ACC112 (cell line): Measurements from ENCODE around the gene ZNF514.
A peak's percentile ranks its signal among the peaks of the same experiment; 100 is the strongest.

Experiments used
- H2AFZ ChIP-seq: fragments of 200-600 bp; sonication (generic); one replicate; pipeline ENCODE4 v1.6.0; 2017; ENCODE audit warnings: antibody characterized with exemption, low read length; ENCODE audit not compliant: unreplicated experiment
- H3K27ac ChIP-seq: fragments of 200-600 bp; sonication (generic); 2 replicates; pipeline ENCODE4 v1.5.1; 2014; ENCODE audit warnings: low read depth, mild to moderate bottlenecking, antibody characterized with exemption, low read length, moderate library complexity
- H3K27me3 ChIP-seq: fragments of 200-600 bp; sonication (generic); 2 replicates; pipeline ENCODE4 v1.6.1; 2014; ENCODE audit warnings: mild to moderate bottlenecking, antibody characterized with exemption, low read length, moderate library complexity, mixed read lengths; ENCODE audit not compliant: insufficient read depth
- H3K36me3 ChIP-seq: fragments of 200-600 bp; sonication (generic); 2 replicates; pipeline ENCODE4 v1.6.1; 2016; ENCODE audit warnings: mild to moderate bottlenecking, antibody characterized with exemption, low read length, moderate library complexity, mixed read lengths; ENCODE audit not compliant: insufficient read depth
- H3K4me1 ChIP-seq: fragments of 200-600 bp; sonication (generic); one replicate; pipeline ENCODE4 v1.6.1; 2016; ENCODE audit warnings: low read length, mixed read lengths; ENCODE audit not compliant: insufficient read depth, unreplicated experiment, control insufficient read depth
- H3K4me3 ChIP-seq: fragments of 200-600 bp; sonication (generic); 2 replicates; pipeline ENCODE4 v1.5.1; 2014; ENCODE audit warnings: mild to moderate bottlenecking, low read depth, low read length
- H3K79me2 ChIP-seq: fragments of 200-600 bp; sonication (generic); one replicate; pipeline ENCODE4 v1.6.0; 2016; ENCODE audit warnings: low read length; ENCODE audit not compliant: control insufficient read depth, unreplicated experiment, insufficient read depth

The ZNF514 gene

DNA sequence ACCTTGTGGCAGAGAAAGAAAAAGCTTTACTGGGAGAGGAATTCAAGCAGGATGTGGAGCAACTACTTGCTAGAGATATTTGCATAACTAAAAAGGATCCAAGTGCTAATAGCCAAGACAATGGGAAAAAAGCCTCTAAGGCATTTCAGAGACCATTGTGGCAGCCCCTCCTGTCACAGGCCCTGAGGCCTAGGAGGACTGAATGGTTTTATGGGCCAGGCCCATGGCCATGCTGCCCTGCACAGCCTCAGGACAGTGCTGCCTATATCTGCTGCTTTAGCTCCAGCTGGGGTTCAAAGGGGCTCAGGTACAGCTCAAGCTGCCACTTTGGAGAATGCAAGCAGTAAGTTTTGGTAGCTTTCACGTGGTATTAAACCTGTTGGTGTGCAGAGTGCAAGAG lies 20.9 kb downstream of the ZNF514 start:
- Histone ChIP-seq H3K36me3 (0 out of 2 replicates have a peak, but pooled peaks cover 3% of the 10 kb centered on the region), H3K4me3 (no peak overlapping the region), H3K27ac (no peak overlapping the region), H3K27me3 (no peaks in the 10 kb centered on the region), H3K4me1 (no peaks in the 10 kb centered on the region), H3K79me2 (no peaks in the 10 kb centered on the region), H2AFZ (no peak overlapping the region)

DNA sequence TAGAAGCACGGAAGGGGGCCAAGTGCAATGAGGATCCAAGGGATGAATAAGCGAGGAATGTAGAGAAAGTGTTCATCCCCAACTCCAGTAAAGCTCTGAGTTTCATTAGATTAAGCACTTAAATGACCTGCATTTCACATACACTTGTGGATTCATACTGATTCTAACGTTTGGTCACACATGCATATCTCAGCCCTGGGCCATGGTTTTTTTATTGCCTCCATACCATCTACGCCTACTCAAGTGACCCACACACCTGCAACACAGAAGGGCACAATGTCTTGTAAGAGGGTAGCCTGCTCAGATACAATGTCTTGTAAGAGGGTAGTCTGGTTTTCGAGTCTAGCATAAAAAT lies 37.5 kb downstream of the ZNF514 start:
- Histone ChIP-seq H3K4me1 (peaks cover 6% of the 10 kb centered on the region), H3K27ac (no peak overlapping the region), H3K4me3 (peak overlapping the region; percentile 100), H3K27me3 (no peaks in the 10 kb centered on the region), H3K36me3 (peaks cover 4% of the 10 kb centered on the region; the same call in 1 of the 2 replicates), H3K79me2 (peaks cover 36% of the 10 kb centered on the region), H2AFZ (peak overlapping the region; percentile 35)

DNA sequence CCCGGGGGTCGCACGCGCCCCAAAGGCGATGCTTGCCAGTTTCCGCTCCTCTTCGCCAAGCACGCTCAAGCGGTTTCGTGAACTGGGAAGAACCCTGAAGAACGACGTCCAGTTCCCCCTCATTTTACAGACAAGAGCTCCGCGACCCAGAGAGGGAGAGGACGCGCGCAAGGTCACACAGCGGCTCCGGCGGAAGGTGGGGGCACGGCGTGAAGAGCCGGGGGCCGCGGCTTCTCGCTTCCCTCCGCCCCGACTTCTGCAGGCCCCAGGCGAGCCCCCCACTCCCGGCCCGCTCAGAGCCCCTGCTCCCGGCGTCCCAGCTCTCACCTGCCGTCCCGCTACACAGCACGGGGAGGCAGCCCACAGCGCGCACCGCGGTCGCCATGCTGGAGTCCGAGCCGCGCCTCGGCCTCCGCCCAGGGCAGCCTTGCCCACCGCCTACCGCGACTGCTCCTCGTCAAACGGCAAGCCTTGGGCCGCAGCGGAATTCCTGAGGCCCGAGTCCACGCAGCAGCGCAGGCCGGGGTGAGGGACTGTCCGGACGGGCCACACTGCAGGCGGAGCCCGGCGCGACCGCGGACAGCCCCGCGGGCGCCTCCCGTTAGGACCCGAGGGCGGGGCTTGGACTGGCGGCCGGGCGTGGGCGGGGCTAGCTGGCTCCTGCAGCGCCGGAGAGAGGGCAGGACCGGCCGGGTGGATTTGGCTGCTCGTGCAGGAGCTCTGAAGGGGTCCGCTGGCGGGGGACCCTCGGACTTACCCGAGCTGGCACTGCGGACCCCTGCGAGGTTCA lies 38.0 kb downstream of the ZNF514 start, which contains the start of gene MRPS5:
MRPS5 (minus strand) TSS at position 402 of the 790 bp plus-strand sequence; CDS start at position 385, 17 bp downstream.
- peak within 1 kb of the TSS; percentile 100 for H3K4me3 ChIP-seq
- peak within 1 kb of the TSS; percentile 88 for H3K27ac ChIP-seq
- peak within 1 kb of the TSS; percentile 98 for H2AFZ ChIP-seq
- no peaks in the 10 kb centered on the region for H3K27me3 ChIP-seq
- H3K36me3 ChIP-seq = peaks cover 7% of the 10 kb centered on the region; the same call in 1 of the 2 replicates
- H3K4me1 ChIP-seq = peaks cover 6% of the 10 kb centered on the region
- peaks cover 36% of the 10 kb centered on the region for H3K79me2 ChIP-seq

DNA sequence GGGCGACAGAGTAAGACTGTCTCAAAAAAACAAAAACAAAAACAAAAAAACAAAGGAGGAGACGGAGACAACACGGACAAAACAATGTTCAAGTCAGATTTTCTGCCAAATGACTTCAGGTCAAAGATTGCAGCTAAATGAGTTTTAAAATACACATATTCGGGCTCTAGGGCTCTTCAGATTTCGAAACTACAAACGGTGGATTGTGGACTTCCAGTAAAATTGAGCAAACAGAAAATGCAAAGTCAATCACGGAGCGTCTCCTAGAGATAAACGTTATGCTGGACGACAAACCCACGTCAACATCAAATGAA lies 38.6 kb downstream of the ZNF514 start:
- peak overlapping the region; percentile 88 for H3K27ac ChIP-seq
- H3K4me3 ChIP-seq = peak overlapping the region; percentile 100
- H3K36me3 ChIP-seq = peaks cover 7% of the 10 kb centered on the region; the same call in 1 of the 2 replicates
- peaks cover 6% of the 10 kb centered on the region for H3K4me1 ChIP-seq
- peak overlapping the region; percentile 98 for H2AFZ ChIP-seq
- H3K79me2 ChIP-seq = peaks cover 36% of the 10 kb centered on the region
- no peaks in the 10 kb centered on the region for H3K27me3 ChIP-seq

DNA sequence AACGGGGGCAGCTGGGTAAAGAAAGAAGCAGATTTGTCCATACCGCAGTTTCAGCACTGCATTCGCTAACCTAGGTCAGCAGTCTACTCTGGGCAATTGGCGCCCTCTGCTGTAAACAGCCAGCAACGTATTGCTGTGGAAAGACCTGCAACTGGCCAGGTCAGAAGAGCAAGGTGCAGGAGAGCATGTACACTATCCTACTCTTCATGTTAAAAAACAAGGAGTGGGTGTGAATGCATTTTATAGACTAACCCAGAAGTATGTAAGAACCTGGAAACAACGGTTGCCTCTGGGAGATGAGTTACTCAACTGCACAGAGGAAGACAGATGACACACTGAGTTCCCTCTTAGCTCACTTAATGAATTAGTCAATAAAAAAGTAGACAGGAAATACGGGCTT lies 44.2 kb downstream of the ZNF514 start:
- no peaks in the 10 kb centered on the region for H3K27me3 ChIP-seq
- peaks cover 29% of the 10 kb centered on the region for H3K79me2 ChIP-seq
- no peak overlapping the region for H3K27ac ChIP-seq
- peaks cover 13% of the 10 kb centered on the region; the same call in 1 of the 2 replicates for H3K36me3 ChIP-seq
- no peak overlapping the region for H2AFZ ChIP-seq
- H3K4me3 ChIP-seq = no peak overlapping the region
- peaks cover 4% of the 10 kb centered on the region for H3K4me1 ChIP-seq

DNA sequence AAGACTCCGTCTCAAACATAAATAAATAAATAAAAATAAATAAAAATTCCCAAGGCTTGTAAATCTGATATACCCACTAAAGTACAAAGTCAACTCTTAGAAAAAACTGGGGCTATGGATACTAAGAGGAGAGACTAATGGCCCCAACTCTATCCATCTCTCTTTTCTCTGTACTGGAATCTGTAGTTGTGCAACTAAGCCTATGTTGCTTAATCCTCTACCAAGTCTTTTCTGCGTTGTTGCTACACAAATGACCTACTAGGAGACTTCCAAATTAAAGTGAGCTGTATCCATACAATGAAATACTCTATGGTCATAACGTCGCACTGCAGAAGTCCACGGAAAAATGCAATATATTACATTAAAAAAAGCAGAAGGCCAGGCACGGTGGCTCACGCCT lies 46.2 kb downstream of the ZNF514 start:
- H3K79me2 ChIP-seq = peaks cover 9% of the 10 kb centered on the region
- peaks cover 24% of the 10 kb centered on the region for H3K36me3 ChIP-seq
- no peaks in the 10 kb centered on the region for H3K27me3 ChIP-seq
- H3K27ac ChIP-seq = no peak overlapping the region
- no peak overlapping the region for H2AFZ ChIP-seq
- no peak overlapping the region for H3K4me3 ChIP-seq
- no peaks in the 10 kb centered on the region for H3K4me1 ChIP-seq

DNA sequence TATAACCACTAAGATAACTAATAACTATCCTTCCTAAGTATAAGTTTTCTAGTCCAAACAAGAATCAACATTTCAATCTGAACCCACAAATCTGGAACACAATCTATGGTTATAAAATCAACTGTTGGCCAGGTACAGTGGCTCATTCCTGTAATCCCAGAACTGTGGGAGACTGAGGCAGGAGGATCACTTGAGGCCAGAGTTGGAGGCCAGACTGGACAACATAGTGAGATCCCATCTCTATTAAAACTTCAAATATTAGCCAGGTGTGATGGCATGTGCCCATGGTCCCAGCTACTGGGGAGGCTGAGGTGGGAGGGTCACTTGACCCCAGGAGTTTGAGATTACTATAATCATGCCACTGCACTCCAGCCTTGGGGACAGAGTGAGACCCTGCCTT lies 49.3 kb downstream of the ZNF514 start:
- H3K79me2 ChIP-seq = peaks cover 3% of the 10 kb centered on the region
- no peak overlapping the region for H3K27ac ChIP-seq
- no peaks in the 10 kb centered on the region for H3K27me3 ChIP-seq
- H3K4me3 ChIP-seq = no peak overlapping the region
- H3K4me1 ChIP-seq = no peaks in the 10 kb centered on the region
- H2AFZ ChIP-seq = no peak overlapping the region
- peaks cover 36% of the 10 kb centered on the region for H3K36me3 ChIP-seq

DNA sequence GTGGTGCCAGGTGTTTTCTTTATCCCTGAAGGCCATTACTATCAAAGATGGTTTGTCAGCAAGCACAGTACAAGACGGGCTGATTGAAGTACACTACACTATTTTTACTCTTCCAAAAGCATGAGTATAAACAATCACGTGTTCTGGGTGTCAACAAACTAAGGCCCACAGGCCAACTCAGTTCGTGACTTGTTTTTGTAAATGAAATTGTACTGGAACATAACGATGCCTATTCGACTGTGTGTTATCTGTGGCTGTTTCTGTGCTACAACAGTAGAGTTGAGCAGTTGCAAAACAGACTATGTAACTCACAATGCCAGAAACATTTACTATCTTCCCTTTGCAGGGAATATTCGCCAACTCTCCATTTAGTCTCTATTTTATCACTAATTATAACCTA lies 50.4 kb downstream of the ZNF514 start:
- no peak overlapping the region for H2AFZ ChIP-seq
- peaks cover 38% of the 10 kb centered on the region for H3K36me3 ChIP-seq
- H3K79me2 ChIP-seq = no peaks in the 10 kb centered on the region
- no peaks in the 10 kb centered on the region for H3K4me1 ChIP-seq
- H3K4me3 ChIP-seq = no peak overlapping the region
- no peaks in the 10 kb centered on the region for H3K27me3 ChIP-seq
- no peak overlapping the region for H3K27ac ChIP-seq

DNA sequence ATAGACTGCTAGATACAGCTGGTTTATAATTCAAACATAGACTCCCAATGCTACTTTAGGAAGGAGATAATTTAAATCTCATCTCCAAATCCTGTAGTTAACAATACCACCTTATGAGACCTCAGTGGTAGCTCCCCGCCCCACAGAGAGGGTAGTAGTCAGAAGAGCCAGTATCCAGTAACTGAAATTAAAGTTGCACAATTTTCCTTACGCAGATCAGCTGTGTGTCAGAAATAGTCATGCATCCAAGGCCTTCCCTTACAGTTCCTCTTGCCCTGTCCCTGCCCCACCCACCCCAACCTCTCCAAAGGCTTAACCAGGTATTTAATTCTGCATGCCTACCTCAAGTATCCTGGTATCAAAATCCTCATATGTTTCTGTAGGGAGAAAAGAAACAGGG lies 53.6 kb downstream of the ZNF514 start:
- no peak overlapping the region for H3K27ac ChIP-seq
- no peak overlapping the region for H3K4me3 ChIP-seq
- H3K36me3 ChIP-seq = peaks cover 56% of the 10 kb centered on the region
- H2AFZ ChIP-seq = no peak overlapping the region
- H3K4me1 ChIP-seq = no peaks in the 10 kb centered on the region
- no peaks in the 10 kb centered on the region for H3K79me2 ChIP-seq
- no peaks in the 10 kb centered on the region for H3K27me3 ChIP-seq

DNA sequence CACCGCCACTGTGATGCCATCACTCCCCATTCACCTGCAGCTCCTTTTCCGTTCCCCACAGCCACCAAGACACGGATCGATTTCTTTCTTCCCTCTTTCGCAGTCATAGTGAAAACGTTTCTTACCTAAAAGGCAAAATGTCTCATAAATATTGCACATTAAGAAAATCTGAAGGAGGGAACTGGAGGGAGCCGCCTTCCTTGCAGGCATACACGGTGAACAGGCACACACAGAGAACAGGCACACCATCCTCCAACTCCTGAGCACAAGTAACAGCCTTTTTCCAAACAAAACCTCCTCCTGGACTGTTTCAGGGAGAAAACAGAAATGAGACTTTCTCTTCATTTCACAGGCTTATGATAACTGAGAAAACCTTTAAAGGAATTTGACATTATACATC lies 55.0 kb downstream of the ZNF514 start:
- Histone ChIP-seq H3K79me2 (no peaks in the 10 kb centered on the region), H3K27me3 (no peaks in the 10 kb centered on the region), H3K4me1 (no peaks in the 10 kb centered on the region), H3K4me3 (no peak overlapping the region), H3K36me3 (peaks cover 63% of the 10 kb centered on the region), H3K27ac (no peak overlapping the region), H2AFZ (no peak overlapping the region)

DNA sequence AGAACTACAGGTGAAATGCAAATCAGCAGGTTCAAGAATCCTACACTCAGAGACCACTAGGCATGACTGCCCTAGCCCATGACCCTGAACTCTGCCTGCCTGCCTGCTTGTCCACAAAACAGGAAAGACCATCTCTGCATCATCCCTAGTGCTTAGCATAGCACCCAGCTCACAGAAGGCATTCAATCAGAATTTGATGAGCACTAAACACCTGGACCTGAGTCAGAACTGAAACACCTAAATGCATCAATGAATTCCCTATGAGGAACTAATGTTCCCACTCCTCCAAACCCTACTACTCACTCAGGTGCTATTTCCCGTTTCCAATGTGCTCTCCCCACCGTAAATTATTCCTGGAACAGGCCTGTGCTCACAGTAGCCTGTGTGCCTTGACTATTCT lies 59.7 kb downstream of the ZNF514 start:
- no peaks in the 10 kb centered on the region for H3K4me1 ChIP-seq
- H3K27me3 ChIP-seq = no peaks in the 10 kb centered on the region
- H2AFZ ChIP-seq = no peak overlapping the region
- H3K27ac ChIP-seq = no peak overlapping the region
- H3K79me2 ChIP-seq = no peaks in the 10 kb centered on the region
- H3K36me3 ChIP-seq = peaks cover 42% of the 10 kb centered on the region
- no peak overlapping the region for H3K4me3 ChIP-seq
